Liver (tissue), 3 donors: Measurements from ENCODE around the gene NHP2.

ENCODE experiments used
- CTCF ChIP-seq: fragments of 150-350 bp; IDR thresholded peaks from 2 replicates; pipeline ENCODE4 v1.5.1; 2017; ENCODE audit warnings: improper control_type of control experiment, low read depth, low read length; ENCODE audit not compliant: missing input control
- FOXA1 ChIP-seq: IDR thresholded peaks from 2 replicates; pipeline ENCODE4 v1.6.1; 2016; ENCODE audit warnings: antibody characterized with exemption
- GABPA ChIP-seq, 2 donors: IDR thresholded peaks in 1 of 2; conservative IDR thresholded peaks in 1 of 2; 2 replicates each; pipeline ENCODE4 v1.6.1; 2016; ENCODE audit warnings: antibody characterized with exemption in 2 of 2, mild to moderate bottlenecking in 1 of 2, moderate library complexity in 1 of 2
- HNF4A ChIP-seq, 2 donors: conservative IDR thresholded peaks; 2 replicates each; pipeline ENCODE4 v1.6.1; 2016; ENCODE audit warnings: antibody characterized with exemption in 2 of 2, mild to moderate bottlenecking in 2 of 2
- HNF4G ChIP-seq: IDR thresholded peaks from 2 replicates; pipeline ENCODE4 v1.6.1; 2016; ENCODE audit warnings: antibody characterized with exemption
- JUND ChIP-seq, 2 donors: IDR thresholded peaks; 2 replicates each; pipeline ENCODE4 v1.6.1; 2016; ENCODE audit warnings: antibody characterized with exemption in 2 of 2
- NR2F2 ChIP-seq: IDR thresholded peaks from 2 replicates; pipeline ENCODE4 v1.6.1; 2016; ENCODE audit warnings: antibody characterized with exemption
- RAD21 ChIP-seq, 2 donors: IDR thresholded peaks; 2 replicates each; pipeline ENCODE4 v1.6.1; 2016; ENCODE audit warnings: antibody characterized with exemption in 2 of 2, mild to moderate bottlenecking in 2 of 2
- REST ChIP-seq: IDR thresholded peaks from 2 replicates; pipeline ENCODE4 v1.6.1; 2016; ENCODE audit warnings: antibody characterized with exemption, mild to moderate bottlenecking
- RXRA ChIP-seq, 2 donors: IDR thresholded peaks; 2 replicates each; pipeline ENCODE4 v1.6.1; 2017 to 2018; ENCODE audit warnings: antibody characterized with exemption in 2 of 2, mild to moderate bottlenecking in 1 of 2
- SP1 ChIP-seq: IDR thresholded peaks from 2 replicates; pipeline ENCODE4 v1.6.1; 2018; ENCODE audit warnings: antibody characterized with exemption, mild to moderate bottlenecking
- TAF1 ChIP-seq: conservative IDR thresholded peaks from 2 replicates; pipeline ENCODE4 v1.6.1; 2016; ENCODE audit warnings: antibody characterized with exemption, mild to moderate bottlenecking
- YY1 ChIP-seq: IDR thresholded peaks from 2 replicates; pipeline ENCODE4 v1.6.1; 2016; ENCODE audit warnings: antibody characterized with exemption, mild to moderate bottlenecking
- ZBTB33 ChIP-seq: IDR thresholded peaks from 2 replicates; pipeline ENCODE4 v1.6.1; 2016; ENCODE audit warnings: antibody characterized with exemption
- donor health status: healthy.
- donor health status: healthy.

- TF ChIP-seq NR2F2 (no peak), CTCF (no peak), REST (no peak), FOXA1 (no peak), TAF1 (no peak), RAD21 (IDR thresholded peaks at IDR 0.05) (no peak), YY1 (no peak), JUND (IDR thresholded peaks at IDR 0.05) (no peak), RXRA (IDR thresholded peaks at IDR 0.05) (no peak), HNF4A (conservative IDR thresholded peaks at IDR 0.05) (no peak), GABPA (IDR thresholded peaks at IDR 0.05 in 1 of 2, conservative IDR thresholded peaks at IDR 0.05 in 1 of 2) (no peak), SP1 (no peak), ZBTB33 (no peak), HNF4G (no peak)
Measured at GRCh38 chr5:178149199-178149932, 4.3 kb downstream of the NHP2 start.
